Posterior cingulate gyrus (tissue), 11 donors: ENCODE results near the gene TMPRSS3.
"Not testable (repeated sequence)": the region's sequence is repeated elsewhere in the genome, so short reads cannot be mapped to it uniquely, and the experiment has no call there.

Source experiments
- DNase-seq, 10 donors: peaks; one replicate each; pipeline versions ENCODE4 v3.0.0 to v3.0.0-alpha.2; 2020 to 2021; ENCODE audit warnings: mixed read lengths in 3 of 10
- intact Hi-C: fragments of 100-400 bp; cut with DNase I; formaldehyde crosslinking; loops from one replicate; pipeline ENCODE4 v1.15.1; 2023

Gene TMPRSS3

GRCh38 chr21:42411197-42411869 lies 15.5 kb upstream of the TMPRSS3 start:
- DNase-seq = no peak
- intact Hi-C loops = no loop called here

GRCh38 chr21:42409366-42409765 lies 13.5 kb upstream of the TMPRSS3 start:
- DNase-seq = no peak
- intact Hi-C loops = no loop called here

GRCh38 chr21:42408718-42409117 lies 12.9 kb upstream of the TMPRSS3 start:
- intact Hi-C loops, DNase-seq: not testable (repeated sequence)

GRCh38 chr21:42407476-42407875 lies 11.6 kb upstream of the TMPRSS3 start:
- intact Hi-C loops = no loop called here
- DNase-seq = no peak

GRCh38 chr21:42406866-42407265 lies 11.0 kb upstream of the TMPRSS3 start:
- intact Hi-C loops = no loop called here
- no peak for DNase-seq

DNA sequence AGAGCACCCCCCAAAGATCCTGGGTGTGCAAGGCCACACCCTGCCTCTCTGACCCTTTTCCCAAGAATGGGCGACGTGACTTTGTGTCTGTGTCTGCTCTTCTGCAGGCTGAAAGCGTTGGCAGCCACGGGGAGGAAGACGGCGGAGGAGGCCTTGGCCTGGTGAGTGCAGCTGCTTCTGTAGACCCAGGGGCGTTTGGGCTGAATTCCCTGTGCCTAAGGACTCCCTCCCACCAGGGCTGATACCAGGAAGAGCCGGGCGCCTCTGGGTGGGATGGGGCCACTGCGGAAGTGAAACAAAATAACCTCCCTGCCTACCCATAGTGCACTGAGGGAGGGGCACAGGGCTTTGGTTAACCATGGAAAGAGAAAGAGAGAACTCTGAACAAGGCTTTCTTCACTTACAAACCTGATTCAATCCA lies 10.4 kb upstream of the TMPRSS3 start:
- intact Hi-C loops = no loop called here
- DNase-seq = peak in 1 of 10 donors; percentile 72

GRCh38 chr21:42405064-42406013 lies 9.5 kb upstream of the TMPRSS3 start:
- intact Hi-C loops = no loop called here

GRCh38 chr21:42404539-42404938 lies 8.7 kb upstream of the TMPRSS3 start:
- no peak for DNase-seq
- intact Hi-C loops = no loop called here

More at GRCh38 chr21:42405064-42406013, 9.5 kb upstream of the TMPRSS3 start:
- DNase-seq = no peak

DNA sequence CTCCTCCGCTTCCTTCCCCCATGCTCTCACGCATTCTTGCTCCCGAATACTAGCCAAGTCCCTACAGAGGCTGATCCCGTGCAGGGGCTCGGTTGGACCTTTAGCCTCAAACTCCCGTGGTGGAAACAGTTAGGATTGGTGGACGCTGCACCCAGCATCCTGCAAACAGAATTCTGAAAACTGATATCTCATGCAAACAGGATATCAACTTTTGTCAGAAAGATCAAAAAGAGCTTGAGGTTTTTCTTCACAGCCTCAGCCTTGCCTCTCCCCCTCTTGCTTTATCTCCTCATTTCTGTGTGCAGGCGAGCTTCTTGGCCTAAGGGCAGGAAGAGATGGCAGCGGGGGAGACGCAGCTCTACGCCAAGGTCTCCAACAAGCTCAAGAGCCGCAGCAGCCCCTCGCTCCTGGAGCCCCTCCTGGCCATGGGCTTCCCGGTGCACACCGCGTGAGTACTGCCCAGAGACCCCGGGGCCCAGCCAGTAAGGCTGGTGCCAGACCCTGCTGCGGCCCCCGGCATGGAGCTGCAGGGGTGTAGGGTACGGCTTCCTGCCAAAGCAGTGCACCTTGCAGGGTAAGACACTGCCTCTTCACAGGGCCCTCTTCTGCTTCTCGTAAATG lies 7.9 kb upstream of the TMPRSS3 start, which contains the start of gene UBASH3A:
TSS of gene UBASH3A (plus strand) at position 292 of the 621 bp plus-strand sequence. CDS start at position 336, 44 bp downstream.
- no peak for DNase-seq
- intact Hi-C loops = no loop called here

GRCh38 chr21:42401820-42402251 lies 6.0 kb upstream of the TMPRSS3 start:
- intact Hi-C loops = no loop called here
- no peak for DNase-seq

GRCh38 chr21:42401154-42401553 lies 5.3 kb upstream of the TMPRSS3 start:
- intact Hi-C loops = no loop called here
- no peak for DNase-seq

GRCh38 chr21:42400525-42400924 lies 4.7 kb upstream of the TMPRSS3 start:
- no peak for DNase-seq
- intact Hi-C loops = no loop called here

DNA sequence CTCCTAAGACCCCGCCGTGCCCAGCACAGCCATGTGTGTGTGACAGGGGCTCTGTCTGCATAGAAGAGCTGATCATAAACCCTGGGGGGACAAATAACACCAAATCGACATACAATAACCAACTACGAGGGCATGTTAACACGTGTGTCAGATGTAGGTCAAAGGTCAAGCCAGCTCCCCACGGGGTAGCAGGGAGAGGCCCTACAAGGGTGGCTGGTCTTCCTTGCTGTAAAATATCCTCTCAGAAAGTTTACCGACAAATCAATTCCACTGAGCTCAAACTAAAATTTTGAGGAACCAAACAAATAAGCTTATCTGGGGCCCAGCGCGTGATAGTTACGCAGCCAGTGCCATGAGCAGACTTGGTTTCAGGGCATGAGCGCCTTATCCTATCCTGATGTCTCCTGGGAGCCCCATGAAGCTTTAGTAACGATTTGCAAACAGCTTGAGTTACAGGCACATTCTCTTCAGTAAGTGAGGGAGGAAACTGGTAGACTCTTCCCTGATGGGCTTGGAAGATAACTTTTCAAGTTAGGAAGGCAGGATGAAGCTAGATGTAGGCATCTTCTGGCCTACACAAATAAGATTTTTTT lies 2.7 kb upstream of the TMPRSS3 start:
- DNase-seq = peak in 1 of 10 donors; percentile 18

GRCh38 chr21:42397746-42398394 lies 2.0 kb upstream of the TMPRSS3 start:
- intact Hi-C loops = no loop called here
- DNase-seq = no peak

More for the DNA sequence above, 2.7 kb upstream of the TMPRSS3 start:
- intact Hi-C loops = no loop called here

- intact Hi-C loops = no loop called here
- DNase-seq = peak in 1 of 10 donors; percentile 8
Observed at GRCh38 chr21:42396799-42397745, 1.2 kb upstream of the TMPRSS3 start.

GRCh38 chr21:42395302-42395701 lies 550 bp downstream of the TMPRSS3 start:
- peak in 1 of 10 donors; percentile 14 for DNase-seq
- intact Hi-C loops = no loop called here

DNA sequence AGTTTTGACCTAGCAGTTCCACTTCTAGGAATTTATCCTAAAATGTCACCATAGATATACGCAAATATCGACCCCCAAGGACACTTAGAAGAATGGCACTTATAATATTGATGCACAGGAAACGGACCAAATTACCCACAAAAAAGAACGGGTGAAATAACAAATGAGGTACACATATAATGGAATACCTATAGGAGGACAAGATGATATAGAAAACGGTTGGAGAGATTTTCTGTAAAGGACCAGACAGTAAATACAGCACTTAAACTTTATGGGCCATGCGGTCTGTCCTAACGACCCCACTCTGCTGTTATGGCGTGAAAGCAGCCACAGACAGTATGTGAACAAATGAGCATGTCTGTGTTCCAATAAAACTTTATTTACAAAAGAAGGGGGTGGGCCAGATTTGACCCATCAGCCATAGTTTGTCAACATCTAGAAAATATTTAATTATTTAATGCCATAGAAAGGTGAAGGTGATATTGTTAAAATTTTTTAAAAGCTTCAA lies 2.4 kb downstream of the TMPRSS3 start:
- peak in 1 of 10 donors; percentile 22 for DNase-seq
- intact Hi-C loops = no loop called here

GRCh38 chr21:42392731-42393442 lies 3.0 kb downstream of the TMPRSS3 start:
- intact Hi-C loops = no loop called here
- peak in 3 of 10 donors; percentile 20 to 43 (median 22) for DNase-seq
